ENCODE data around the gene DARS1.

- no peak for TF ChIP-seq EZH2 (IDR thresholded peaks at IDR 0.05; ENCODE audit: low read length)
- no peak for TF ChIP-seq CTCF (optimal IDR thresholded peaks at IDR 0.05 in 1 of 3, IDR thresholded peaks at IDR 0.05 in 1 of 3, conservative IDR thresholded peaks at IDR 0.05 in 1 of 3; ENCODE audit: extremely low read depth in 1 of 3, insufficient read depth in 2 of 3, low read length in 3 of 3)
Measured at GRCh38 chr2:136031711-136032110, 46.3 kb upstream of the DARS1 start.

Data from keratinocyte (primary cell).